GM20000 (cell line): ENCODE results near the gene CD52.
"Not testable (repeated sequence)": the region's sequence is repeated elsewhere in the genome, so short reads cannot be mapped to it uniquely, and the experiment has no call there.

Source experiments
- DNase-seq: peaks from one replicate; pipeline ENCODE4 v3.0.0; 2012; ENCODE audit warnings: low spot score
- TF ChIP-seq, protein P1 (sequence below): IDR thresholded peaks from 2 replicates; pipeline ENCODE4 v1.5.1; 2012; ENCODE audit warnings: mild to moderate bottlenecking, control low read depth; ENCODE audit errors: extremely low read depth, missing control alignments

The CD52 gene

GRCh38 chr1:26328597-26328996, 10.8 kb downstream of the CD52 start:
- TF ChIP-seq, protein P1, sequence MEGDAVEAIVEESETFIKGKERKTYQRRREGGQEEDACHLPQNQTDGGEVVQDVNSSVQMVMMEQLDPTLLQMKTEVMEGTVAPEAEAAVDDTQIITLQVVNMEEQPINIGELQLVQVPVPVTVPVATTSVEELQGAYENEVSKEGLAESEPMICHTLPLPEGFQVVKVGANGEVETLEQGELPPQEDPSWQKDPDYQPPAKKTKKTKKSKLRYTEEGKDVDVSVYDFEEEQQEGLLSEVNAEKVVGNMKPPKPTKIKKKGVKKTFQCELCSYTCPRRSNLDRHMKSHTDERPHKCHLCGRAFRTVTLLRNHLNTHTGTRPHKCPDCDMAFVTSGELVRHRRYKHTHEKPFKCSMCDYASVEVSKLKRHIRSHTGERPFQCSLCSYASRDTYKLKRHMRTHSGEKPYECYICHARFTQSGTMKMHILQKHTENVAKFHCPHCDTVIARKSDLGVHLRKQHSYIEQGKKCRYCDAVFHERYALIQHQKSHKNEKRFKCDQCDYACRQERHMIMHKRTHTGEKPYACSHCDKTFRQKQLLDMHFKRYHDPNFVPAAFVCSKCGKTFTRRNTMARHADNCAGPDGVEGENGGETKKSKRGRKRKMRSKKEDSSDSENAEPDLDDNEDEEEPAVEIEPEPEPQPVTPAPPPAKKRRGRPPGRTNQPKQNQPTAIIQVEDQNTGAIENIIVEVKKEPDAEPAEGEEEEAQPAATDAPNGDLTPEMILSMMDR = no peak
- no peak for DNase-seq

DNA sequence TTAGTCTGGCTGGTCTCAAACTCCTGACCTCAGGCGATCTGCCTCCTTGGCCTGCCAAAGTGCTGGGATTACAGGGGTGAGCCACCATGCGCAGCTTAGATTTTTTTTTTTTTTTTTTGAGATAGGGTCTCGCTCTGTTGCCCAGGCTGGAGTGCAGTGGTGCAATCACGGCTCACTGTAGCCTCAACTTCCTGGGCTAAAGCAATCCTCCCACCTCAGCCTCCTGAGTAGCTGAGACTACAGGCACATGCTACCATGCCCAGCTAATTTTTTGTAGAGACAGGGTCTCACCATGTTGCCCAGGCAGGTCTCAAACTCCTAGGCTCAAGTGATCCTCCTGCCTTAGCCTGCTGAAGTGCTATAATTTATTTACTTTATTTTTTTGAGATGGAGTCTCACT, 11.6 kb downstream of the CD52 start:
- not testable (repeated sequence) for DNase-seq

DNA sequence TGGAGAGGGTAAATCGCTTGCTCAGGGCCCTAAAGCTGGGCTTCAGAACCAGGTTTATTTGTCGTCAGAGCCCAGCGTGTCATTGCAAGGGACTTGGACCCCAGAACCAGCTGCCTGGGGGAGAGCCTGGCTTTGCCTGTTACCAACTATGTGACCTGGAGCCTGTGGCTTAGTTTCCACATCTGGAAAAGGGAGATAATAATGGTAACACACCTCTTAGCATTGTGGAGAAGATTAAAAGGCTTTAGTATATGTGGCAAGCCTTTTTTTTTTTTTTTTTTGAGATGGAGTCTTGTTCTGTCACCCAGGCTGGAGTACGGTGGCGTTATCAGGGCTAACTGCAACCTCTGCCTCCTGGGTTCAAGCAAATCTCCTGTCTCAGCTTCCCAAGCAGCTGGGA, 12.5 kb downstream of the CD52 start:
- TF ChIP-seq, protein P1 = no peak
- DNase-seq = no peak

DNA sequence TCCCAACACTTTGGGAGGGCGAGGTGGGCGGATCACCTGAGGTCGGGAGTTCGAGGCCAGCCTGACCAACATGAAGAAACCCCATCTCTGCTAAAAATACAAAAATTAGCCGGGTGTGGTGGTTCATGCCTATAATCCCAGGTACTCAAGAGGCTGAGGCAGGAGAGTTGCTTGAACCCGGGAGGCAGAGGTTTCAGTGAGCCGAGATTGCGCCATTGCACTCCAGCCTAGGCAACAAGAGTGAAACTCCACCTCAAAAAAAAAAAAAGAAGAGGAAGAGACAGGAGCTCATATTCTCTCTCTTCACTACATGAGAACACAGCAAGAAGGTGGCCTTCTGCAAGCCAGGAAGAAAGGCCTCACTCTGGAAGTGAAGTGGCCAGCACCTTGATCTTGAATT, 15.6 kb downstream of the CD52 start:
- not testable (repeated sequence) for DNase-seq

DNA sequence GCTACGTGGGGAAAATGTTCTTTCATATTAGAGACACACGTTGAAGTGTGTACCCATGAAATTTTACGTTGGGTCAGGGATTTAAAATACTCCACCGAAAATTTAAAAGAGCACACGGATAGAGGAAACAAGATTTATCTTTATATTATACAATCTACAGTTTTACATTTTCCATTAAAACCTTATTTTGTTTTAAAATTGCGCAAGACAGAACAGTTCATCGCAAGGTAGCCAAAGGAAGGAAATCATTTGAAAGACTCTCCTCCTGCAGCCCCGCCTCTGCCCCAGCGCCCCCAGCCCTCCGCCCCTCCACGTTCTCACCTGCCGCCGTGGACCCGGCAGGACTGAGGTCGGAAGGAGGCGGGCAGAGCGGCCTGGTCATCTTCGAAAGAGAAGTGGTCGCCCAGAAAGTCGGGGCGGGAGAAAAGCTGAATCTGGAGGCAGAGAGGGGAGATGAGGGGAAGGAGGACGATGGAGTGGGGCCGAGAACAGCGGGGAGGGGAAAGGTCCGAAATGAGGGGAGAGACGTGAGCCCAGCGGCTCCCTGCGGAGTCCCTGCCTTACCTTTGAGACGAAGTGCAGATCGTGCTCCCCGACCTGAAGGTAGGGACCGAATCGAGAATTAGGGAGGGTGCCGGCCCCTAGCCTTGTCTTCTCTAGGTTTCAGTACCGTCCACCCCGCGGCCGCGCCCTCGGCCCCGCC, 18.2 kb downstream of the CD52 start:
- TF ChIP-seq, protein P1 = no peak
- no peak for DNase-seq

GRCh38 chr1:26336477-26337205, 18.9 kb downstream of the CD52 start:
- peak; percentile 89 for DNase-seq
- TF ChIP-seq, protein P1 = no peak

DNA sequence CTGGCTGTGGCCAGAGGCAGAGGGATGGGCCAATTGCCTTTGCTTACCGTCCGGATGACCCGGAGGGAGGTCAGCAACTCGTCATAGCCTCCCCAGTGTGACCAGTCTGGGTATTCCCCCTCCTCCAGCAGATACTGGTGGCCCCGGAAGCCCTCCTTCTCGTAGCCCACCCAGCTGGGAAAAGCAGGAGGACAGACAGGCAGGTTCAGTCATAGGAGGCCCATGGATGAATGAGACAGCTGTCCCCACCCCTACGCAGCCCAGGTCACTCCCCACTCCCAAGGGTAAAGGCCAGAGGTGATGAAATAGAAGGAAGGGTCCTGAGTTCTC, 19.4 kb downstream of the CD52 start:
- TF ChIP-seq, protein P1 = no peak
- DNase-seq = no peak

DNA sequence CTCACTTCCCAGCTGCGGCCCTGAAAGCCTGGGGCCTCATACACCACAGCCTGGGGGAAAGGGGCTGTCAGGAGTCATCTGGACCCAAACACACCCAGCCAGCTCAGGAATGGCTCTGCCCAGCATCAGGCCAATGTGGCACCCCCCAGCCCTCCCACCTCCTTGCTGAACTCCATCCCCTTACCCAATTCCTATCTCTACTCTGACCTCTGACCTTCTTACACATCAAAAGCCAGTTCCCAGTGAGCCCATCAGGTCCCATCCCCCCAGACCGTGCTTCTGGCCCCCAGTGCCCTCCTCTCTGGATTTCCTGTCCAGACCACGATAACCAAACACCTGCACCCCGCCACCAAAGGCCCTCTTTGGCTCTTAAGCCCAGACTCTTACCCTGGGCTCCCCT, 19.9 kb downstream of the CD52 start:
- no peak for DNase-seq
- TF ChIP-seq, protein P1 = no peak
